ENCODE measurements around the gene NISCH.

DNA sequence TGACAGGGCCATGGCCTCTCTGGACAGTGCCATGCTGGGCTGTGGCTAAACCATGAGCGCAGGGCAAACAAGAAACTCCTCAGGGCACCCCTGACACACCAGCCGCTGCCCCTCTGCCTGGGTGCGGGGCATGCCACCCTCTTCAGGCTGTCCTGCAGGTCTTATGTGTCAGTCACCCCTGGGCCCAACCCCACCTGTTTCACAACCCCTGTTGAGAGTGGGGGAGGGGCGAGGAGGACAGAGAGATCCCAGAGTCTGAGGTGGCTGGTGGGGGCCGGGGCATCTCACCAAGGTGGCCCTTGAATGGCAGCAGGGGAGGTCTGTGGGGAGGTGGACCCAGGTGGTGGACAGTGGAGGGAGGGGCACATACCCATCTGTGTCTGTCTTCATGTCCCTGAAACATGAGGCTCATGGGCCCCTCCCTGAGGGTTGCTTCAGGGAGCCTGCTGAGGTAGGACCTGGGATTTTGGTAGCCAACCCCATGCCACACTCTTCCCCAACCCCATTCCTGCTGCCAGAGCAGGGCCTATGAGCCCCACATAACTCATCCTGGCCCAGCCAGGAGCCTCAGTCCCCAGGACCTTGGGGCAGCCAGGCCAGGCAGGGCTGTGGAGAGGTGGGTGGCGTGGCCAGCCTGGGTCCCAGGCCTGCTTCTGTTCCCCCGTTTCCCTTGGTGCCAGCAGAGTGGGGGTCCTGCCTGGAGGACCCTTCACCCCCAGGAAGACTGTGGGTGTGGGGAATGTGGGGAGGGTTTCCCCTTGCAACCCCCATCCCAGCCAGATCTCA is 38.0 kb downstream of the NISCH start:
- TF ChIP-seq CTCF (IDR thresholded peaks at IDR 0.05): no peak
- TF ChIP-seq POLR2AphosphoS5 (IDR thresholded peaks at IDR 0.05): no peak

Measured in breast epithelium (tissue), 3 donors.